ENCODE data around the gene KRTAP5-10.
"Not testable (repeated sequence)": the region's sequence is repeated elsewhere in the genome, so short reads cannot be mapped to it uniquely, and the experiment has no call there.

The KRTAP5-10 gene

DNA sequence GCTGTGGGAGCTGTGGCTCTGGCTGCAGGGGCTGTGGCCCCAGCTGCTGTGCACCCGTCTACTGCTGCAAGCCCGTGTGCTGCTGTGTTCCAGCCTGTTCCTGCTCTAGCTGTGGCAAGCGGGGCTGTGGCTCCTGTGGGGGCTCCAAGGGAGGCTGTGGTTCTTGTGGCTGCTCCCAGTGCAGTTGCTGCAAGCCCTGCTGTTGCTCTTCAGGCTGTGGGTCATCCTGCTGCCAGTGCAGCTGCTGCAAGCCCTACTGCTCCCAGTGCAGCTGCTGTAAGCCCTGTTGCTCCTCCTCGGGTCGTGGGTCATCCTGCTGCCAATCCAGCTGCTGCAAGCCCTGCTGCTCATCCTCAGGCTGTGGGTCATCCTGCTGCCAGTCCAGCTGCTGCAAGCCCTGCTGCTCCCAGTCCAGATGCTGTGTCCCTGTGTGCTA, 16.6 kb upstream of the KRTAP5-10 start:
- Mint-ChIP-seq H3K4me3 (no peak overlapping the region), H3K27me3 (peaks cover 39 to 61% of the 10 kb centered on the region in 2 donors), H3K9me3 (no peaks in the 10 kb centered on the region), H3K27ac (no peak overlapping the region), H3K36me3 (ENCODE audit: insufficient read depth) (no peaks in the 10 kb centered on the region), H3K4me1 (ENCODE audit: low read depth in 2 of 2) (peaks cover 0 to 7% of the 10 kb centered on the region in 2 donors)
- DNase-seq (no peak), ATAC-seq (replicated peaks) (no peak)

GRCh38 chr11:71551711-71552110, 13.7 kb upstream of the KRTAP5-10 start:
- H3K4me3 Mint-ChIP-seq = no peak overlapping the region
- H3K9me3 Mint-ChIP-seq = no peaks in the 10 kb centered on the region
- H3K27me3 Mint-ChIP-seq = peaks cover 28 to 38% of the 10 kb centered on the region in 2 donors
- H3K4me1 Mint-ChIP-seq (ENCODE audit: low read depth in 2 of 2) = no peaks in the 10 kb centered on the region
- no peaks in the 10 kb centered on the region for H3K36me3 Mint-ChIP-seq (ENCODE audit: insufficient read depth)
- no peak overlapping the region for H3K27ac Mint-ChIP-seq
- DNase-seq = no peak
- ATAC-seq (replicated peaks) = no peak

DNA sequence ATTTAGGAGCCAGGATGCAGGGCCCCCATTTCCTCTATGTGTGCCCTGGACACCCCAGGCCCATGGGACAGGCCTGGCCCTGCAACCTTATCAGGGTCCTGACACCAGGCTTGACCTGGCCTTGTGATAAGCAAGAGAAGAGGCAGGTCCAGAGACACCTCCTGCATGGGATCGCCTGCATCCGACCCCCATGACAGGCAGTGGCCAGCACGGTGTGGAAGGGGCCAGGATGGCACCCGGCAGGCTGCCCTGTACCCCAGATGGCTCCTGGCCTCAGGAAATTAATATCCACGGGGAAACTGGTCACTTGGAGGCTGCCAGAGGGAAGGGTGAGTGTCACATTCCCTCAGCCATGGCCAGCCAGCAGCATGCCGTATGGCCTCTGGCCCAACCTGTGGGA, 10.4 kb upstream of the KRTAP5-10 start:
- no peak for ATAC-seq (replicated peaks)
- Mint-ChIP-seq H3K27ac (no peak overlapping the region), H3K9me3 (no peaks in the 10 kb centered on the region), H3K4me3 (no peak overlapping the region), H3K36me3 (ENCODE audit: insufficient read depth) (no peaks in the 10 kb centered on the region), H3K27me3 (peaks cover 11 to 18% of the 10 kb centered on the region in 2 donors), H3K4me1 (ENCODE audit: low read depth in 2 of 2) (no peaks in the 10 kb centered on the region)
- DNase-seq = no peak

DNA sequence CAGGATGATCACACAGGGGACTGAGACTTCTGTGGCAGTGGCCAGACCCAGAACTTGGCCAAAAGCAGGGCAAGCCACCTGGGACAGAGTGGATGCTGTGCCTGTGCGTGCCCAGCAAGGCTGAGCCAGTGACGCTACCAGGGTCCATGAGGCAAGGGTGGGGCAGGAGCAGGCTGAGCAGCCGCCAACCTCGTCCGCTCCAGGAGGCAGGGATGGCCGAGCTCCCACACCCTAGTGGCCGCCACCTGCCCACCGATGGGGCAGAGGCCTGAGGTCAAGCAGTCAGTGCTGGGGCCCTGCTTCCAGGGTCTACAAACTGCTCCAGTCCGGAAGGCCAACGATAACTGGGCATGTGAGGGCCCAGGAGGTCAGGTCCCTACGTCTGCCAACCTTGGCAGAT, 9.9 kb upstream of the KRTAP5-10 start:
- no peak overlapping the region for H3K4me3 Mint-ChIP-seq
- no peaks in the 10 kb centered on the region for H3K36me3 Mint-ChIP-seq (ENCODE audit: insufficient read depth)
- no peak overlapping the region for H3K27ac Mint-ChIP-seq
- ATAC-seq (replicated peaks) (no peak), DNase-seq (no peak)
- peaks cover 11 to 16% of the 10 kb centered on the region in 2 donors for H3K27me3 Mint-ChIP-seq
- no peaks in the 10 kb centered on the region for H3K4me1 Mint-ChIP-seq (ENCODE audit: low read depth in 2 of 2)
- H3K9me3 Mint-ChIP-seq = no peaks in the 10 kb centered on the region

DNA sequence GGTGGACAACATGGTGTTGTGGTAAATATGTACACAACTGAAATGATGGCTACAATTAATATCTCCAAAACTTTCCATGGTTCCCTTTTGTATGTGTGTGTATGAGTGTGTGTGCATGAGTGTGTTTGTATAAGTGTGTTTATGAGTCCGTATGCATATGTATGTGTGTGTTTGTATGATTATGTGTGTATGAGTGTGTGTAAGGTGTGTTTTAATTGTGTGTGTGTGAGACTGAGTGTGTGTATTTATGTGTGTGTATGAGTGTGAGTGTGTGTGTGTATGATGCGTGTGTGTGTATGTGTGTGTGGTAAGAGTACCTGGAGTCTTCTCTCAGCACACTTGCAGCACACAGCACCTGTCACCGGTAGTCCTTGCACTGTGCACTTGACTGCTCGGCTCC, 9.3 kb upstream of the KRTAP5-10 start:
- Mint-ChIP-seq H3K27ac (no peak overlapping the region), H3K4me3 (no peak overlapping the region), H3K4me1 (ENCODE audit: low read depth in 2 of 2) (no peaks in the 10 kb centered on the region), H3K9me3 (no peaks in the 10 kb centered on the region), H3K36me3 (ENCODE audit: insufficient read depth) (no peaks in the 10 kb centered on the region), H3K27me3 (peaks cover 15 to 21% of the 10 kb centered on the region in 2 donors)
- DNase-seq (no peak), ATAC-seq (replicated peaks) (no peak)

GRCh38 chr11:71557257-71557656, 8.1 kb upstream of the KRTAP5-10 start:
- no peaks in the 10 kb centered on the region for H3K36me3 Mint-ChIP-seq (ENCODE audit: insufficient read depth)
- no peaks in the 10 kb centered on the region for H3K4me1 Mint-ChIP-seq (ENCODE audit: low read depth in 2 of 2)
- DNase-seq (no peak), ATAC-seq (replicated peaks) (no peak)
- peaks cover 22 to 31% of the 10 kb centered on the region in 2 donors for H3K27me3 Mint-ChIP-seq
- H3K9me3 Mint-ChIP-seq = no peaks in the 10 kb centered on the region
- H3K4me3 Mint-ChIP-seq = no peak overlapping the region
- no peak overlapping the region for H3K27ac Mint-ChIP-seq

DNA sequence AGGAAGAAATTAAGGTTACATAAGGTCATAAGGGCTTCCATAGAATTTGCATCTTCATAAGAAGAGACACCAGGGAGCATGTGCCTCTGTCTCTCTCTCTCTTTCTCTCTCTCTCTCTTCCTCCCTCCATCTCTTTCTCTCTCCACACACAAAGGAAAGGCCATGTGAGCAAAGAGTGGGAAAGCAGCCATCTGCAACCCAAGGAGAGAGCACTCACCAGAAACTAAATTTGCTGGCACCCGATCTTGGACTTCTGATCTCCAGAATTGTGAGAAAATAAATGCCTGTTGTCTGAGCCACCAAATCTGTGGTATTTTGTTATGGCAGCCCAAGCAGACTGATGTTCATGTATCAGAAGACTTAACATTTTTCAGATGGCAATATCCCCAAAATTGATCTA, 6.4 kb upstream of the KRTAP5-10 start:
- ATAC-seq (replicated peaks) = no peak
- no peak for DNase-seq
- no peaks in the 10 kb centered on the region for H3K36me3 Mint-ChIP-seq (ENCODE audit: insufficient read depth)
- H3K27me3 Mint-ChIP-seq = peaks cover 35 to 44% of the 10 kb centered on the region in 2 donors
- no peak overlapping the region for H3K4me3 Mint-ChIP-seq
- H3K4me1 Mint-ChIP-seq (ENCODE audit: low read depth in 2 of 2) = no peaks in the 10 kb centered on the region
- H3K27ac Mint-ChIP-seq = no peak overlapping the region
- H3K9me3 Mint-ChIP-seq = no peaks in the 10 kb centered on the region

DNA sequence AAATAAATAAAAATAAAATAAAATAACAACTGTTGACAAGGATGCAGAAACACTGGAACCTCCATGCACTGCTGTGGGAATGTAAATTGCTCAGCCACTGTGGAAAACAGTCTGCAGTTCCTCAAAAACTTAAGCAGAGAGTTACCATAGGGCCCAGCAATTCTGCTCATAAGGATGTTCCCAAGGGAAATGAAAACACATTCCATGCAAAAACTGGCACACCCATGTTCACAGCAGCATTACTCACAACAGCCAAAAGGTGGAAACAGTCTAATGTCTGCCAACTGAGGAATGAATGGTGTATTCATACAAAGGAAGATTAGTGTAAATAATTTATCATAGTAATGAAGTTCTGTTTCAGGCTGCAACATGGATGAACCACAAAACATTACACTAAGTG, 3.2 kb upstream of the KRTAP5-10 start:
- no peak overlapping the region for H3K27ac Mint-ChIP-seq
- H3K27me3 Mint-ChIP-seq = peaks cover 53 to 63% of the 10 kb centered on the region in 2 donors
- peaks cover 0 to 2% of the 10 kb centered on the region in 2 donors for H3K4me1 Mint-ChIP-seq (ENCODE audit: low read depth in 2 of 2)
- no peak overlapping the region for H3K4me3 Mint-ChIP-seq
- ATAC-seq (replicated peaks) (no peak), DNase-seq (no peak)
- H3K36me3 Mint-ChIP-seq (ENCODE audit: insufficient read depth) = no peaks in the 10 kb centered on the region
- H3K9me3 Mint-ChIP-seq = no peaks in the 10 kb centered on the region

- no peaks in the 10 kb centered on the region for H3K36me3 Mint-ChIP-seq (ENCODE audit: insufficient read depth)
- no peak overlapping the region for H3K27ac Mint-ChIP-seq
- peaks cover 57 to 67% of the 10 kb centered on the region in 2 donors for H3K27me3 Mint-ChIP-seq
- no peaks in the 10 kb centered on the region for H3K9me3 Mint-ChIP-seq
- peaks cover 0 to 2% of the 10 kb centered on the region in 2 donors for H3K4me1 Mint-ChIP-seq (ENCODE audit: low read depth in 2 of 2)
- DNase-seq (no peak), ATAC-seq (replicated peaks) (no peak)
- no peak overlapping the region for H3K4me3 Mint-ChIP-seq
Observed at GRCh38 chr11:71563406-71563805, 2.0 kb upstream of the KRTAP5-10 start.

DNA sequence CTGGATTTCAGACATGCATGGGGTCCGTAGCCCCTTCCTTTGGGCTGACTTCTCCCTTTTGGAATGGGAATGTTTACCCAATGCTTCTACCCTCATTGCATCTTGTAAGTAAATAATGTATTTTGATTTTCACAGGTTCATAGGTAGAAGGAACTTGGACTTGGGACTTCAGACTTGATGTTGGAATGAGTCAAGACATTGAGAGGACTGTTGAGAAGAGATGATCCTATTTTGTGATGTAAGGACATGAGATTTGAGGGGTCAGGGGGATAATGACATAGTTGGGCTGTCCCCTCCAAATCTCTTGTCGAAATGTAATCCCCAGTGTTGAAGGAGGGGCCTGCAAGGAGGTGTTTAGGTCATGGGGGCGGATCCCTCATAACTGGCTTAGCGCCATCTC, 933 bp upstream of the KRTAP5-10 start:
- H3K27me3 Mint-ChIP-seq = peaks cover 52 to 61% of the 10 kb centered on the region in 2 donors
- no peak for ATAC-seq (replicated peaks)

DNA sequence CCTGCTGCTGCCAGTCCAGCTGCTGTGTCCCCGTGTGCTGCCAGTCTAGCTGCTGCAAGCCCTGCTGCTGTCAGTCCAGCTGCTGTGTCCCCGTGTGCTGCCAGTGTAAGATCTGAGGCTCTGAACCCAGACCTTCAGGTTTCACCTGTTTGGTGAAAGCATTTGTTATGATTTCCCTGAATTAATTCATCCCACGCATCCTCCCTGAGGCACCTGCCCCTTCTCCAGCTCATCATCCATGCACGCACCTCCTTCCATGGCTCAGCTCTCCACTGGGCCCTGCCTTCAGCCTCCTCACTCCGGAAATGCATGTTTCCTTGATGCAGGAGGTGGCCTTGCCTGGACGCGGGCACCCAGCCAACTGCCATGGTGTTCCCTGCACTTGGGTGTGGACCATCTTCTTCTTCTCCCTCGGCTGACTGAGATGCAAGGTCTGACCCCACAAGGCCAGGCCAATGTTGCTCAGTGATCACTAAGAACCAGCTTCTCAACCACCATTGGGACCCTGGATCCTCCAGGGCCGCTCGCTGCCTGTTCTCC, 788 bp downstream of the KRTAP5-10 start:
- H3K27ac Mint-ChIP-seq = no peak overlapping the region

More for the DNA sequence above, 933 bp upstream of the KRTAP5-10 start:
- Mint-ChIP-seq H3K36me3 (ENCODE audit: insufficient read depth) (no peaks in the 10 kb centered on the region), H3K4me3 (no peak overlapping the region), H3K4me1 (ENCODE audit: low read depth in 2 of 2) (peaks cover 0 to 2% of the 10 kb centered on the region in 2 donors), H3K9me3 (no peaks in the 10 kb centered on the region), H3K27ac (no peak overlapping the region)
- DNase-seq = no peak

DNA sequence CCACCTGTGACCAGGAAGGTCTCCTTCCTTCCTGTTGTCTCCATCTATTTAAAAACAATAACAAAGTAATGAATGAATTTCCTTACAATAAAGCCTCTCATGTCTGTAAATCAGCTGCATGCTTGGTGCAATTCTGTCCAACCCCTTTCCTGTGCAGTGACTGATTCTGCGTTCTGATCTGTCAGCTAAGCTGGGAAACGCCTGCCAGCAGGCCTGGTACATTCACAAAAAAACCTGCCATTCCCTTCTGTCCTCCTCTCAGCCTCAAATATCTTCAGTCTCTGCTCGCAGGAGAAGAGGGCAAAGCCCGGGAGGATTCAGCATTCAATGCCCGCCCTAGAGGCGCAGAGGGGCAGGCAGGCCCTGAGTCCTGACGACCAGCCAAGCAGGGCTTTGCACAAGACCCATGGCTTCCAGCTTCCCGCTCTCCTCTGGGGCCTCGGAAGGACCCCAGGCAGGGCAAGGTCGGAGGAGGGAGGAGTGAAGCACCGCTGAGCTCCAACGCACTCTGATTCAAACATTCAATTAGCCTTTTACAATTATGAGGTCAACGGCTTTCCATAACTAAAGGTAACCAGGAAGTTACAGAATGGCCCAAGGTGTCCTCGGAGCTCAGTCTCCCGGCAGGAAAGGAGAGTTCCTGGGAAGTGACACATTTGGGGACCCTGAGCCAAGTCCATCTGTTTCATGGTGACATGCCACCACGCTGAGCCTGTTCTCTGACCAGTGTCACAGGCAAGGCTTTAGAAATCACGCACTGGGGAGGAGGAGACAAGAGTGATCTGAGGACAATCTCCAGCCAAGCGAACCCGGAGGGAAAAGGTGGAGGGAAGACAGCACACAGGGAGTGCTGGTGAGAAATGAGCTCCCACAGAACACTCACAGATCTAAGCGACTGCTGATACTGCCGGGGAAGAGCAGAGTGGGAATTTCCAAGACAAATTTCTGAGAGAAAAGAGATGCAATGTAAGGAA, 1.6 kb downstream of the KRTAP5-10 start:
- H3K27ac Mint-ChIP-seq; H3K9me3 Mint-ChIP-seq; H3K4me3 Mint-ChIP-seq; H3K4me1 Mint-ChIP-seq (ENCODE audit: low read depth in 2 of 2); ATAC-seq (replicated peaks); DNase-seq; H3K36me3 Mint-ChIP-seq (ENCODE audit: insufficient read depth): not testable (repeated sequence)
- H3K27me3 Mint-ChIP-seq = peaks cover 47 to 56% of the 10 kb centered on the region in 2 donors

More for the DNA sequence above, 788 bp downstream of the KRTAP5-10 start:
- Mint-ChIP-seq H3K4me3 (no peak overlapping the region), H3K27me3 (peaks cover 53 to 62% of the 10 kb centered on the region in 2 donors), H3K36me3 (ENCODE audit: insufficient read depth) (no peaks in the 10 kb centered on the region), H3K4me1 (ENCODE audit: low read depth in 2 of 2) (peaks cover 0 to 2% of the 10 kb centered on the region in 2 donors), H3K9me3 (no peaks in the 10 kb centered on the region)
- DNase-seq = no peak
- no peak for ATAC-seq (replicated peaks)

GRCh38 chr11:71567633-71568032, 2.3 kb downstream of the KRTAP5-10 start:
- H3K27me3 Mint-ChIP-seq = peaks cover 47 to 54% of the 10 kb centered on the region in 2 donors
- H3K4me3 Mint-ChIP-seq, H3K27ac Mint-ChIP-seq: not testable (repeated sequence)

More at GRCh38 chr11:71567633-71568032, 2.3 kb downstream of the KRTAP5-10 start:
- H3K4me1 Mint-ChIP-seq (ENCODE audit: low read depth in 2 of 2); DNase-seq; ATAC-seq (replicated peaks); H3K9me3 Mint-ChIP-seq; H3K36me3 Mint-ChIP-seq (ENCODE audit: insufficient read depth): not testable (repeated sequence)
